PC-3 (cell line): ENCODE data around the gene RAB11FIP4. TPM values are rescaled to one million over a fixed set of nuclear protein-coding genes. Genes with fewer than 3 reads are reported as not detected.

Experiments used
- ATAC-seq: fragments of 200-7000 bp; cut with Tn5 transposase; 2 replicates; pipeline ENCODE4 v1.9.1; 2020; ENCODE audit warnings: mild to moderate bottlenecking, moderate library complexity
- BruUV-seq: library from RNA; stranded (reverse); fragments of 400-500 nt; replicated peaks from 2 replicates; lab custom pipeline; 2021; lab: Mats Ljungman, UMichigan
- CTCF ChIA-PET: fragments of 300-600 bp; sonication (Branson Sonifier 250); formaldehyde crosslinking; loops from one replicate; lab custom pipeline; 2022; ENCODE audit warnings: antibody characterized with exemption; lab: Charles Lee
- POLR2A ChIA-PET: fragments of 300-600 bp; sonication (Branson Sonifier 250); formaldehyde crosslinking; loops from one replicate; lab custom pipeline; 2022; ENCODE audit warnings: antibody characterized with exemption; ENCODE audit not compliant: unreplicated experiment; lab: Charles Lee
- DNase-seq: peaks from one replicate; pipeline ENCODE4 v3.0.0-alpha.2; 2015
- H2AFZ ChIP-seq: fragments of 300-600 bp; sonication (generic); 2 replicates; pipeline ENCODE4 v1.6.0; 2016; ENCODE audit warnings: antibody characterized with exemption, low read length
- H3F3A ChIP-seq: fragments of 300-600 bp; sonication (generic); one replicate; pipeline ENCODE4 v1.6.0; 2017; ENCODE audit warnings: antibody characterized with exemption, low read length, control low read depth, mild to moderate bottlenecking; ENCODE audit not compliant: unreplicated experiment
- H3K27ac ChIP-seq: fragments of 300-600 bp; sonication (generic); 2 replicates; pipeline ENCODE4 v1.5.1; 2016; ENCODE audit warnings: mild to moderate bottlenecking, low read length
- H3K27me3 ChIP-seq: fragments of 300-600 bp; sonication (generic); 2 replicates; pipeline ENCODE4 v1.6.1; 2016; ENCODE audit warnings: low read length, mixed read lengths
- H3K36me3 ChIP-seq: fragments of 300-600 bp; sonication (generic); 2 replicates; pipeline ENCODE4 v1.6.1; 2016; ENCODE audit warnings: low read depth, mixed run types, low read length, mixed read lengths
- H3K4me1 ChIP-seq: fragments of 300-600 bp; sonication (generic); 2 replicates; pipeline ENCODE4 v1.5.1; 2016; ENCODE audit warnings: low read length; ENCODE audit not compliant: insufficient read depth
- H3K4me2 ChIP-seq: fragments of 300-600 bp; sonication (generic); 2 replicates; pipeline ENCODE4 v1.6.0; 2016; ENCODE audit warnings: low read length
- H3K4me3 ChIP-seq: fragments of 300-600 bp; sonication (generic); 2 replicates; pipeline ENCODE4 v1.5.1; 2016; ENCODE audit warnings: mild to moderate bottlenecking, low read length, mixed read lengths
- H3K79me2 ChIP-seq: fragments of 300-600 bp; sonication (generic); 2 replicates; pipeline ENCODE4 v1.6.1; 2017; ENCODE audit warnings: low read length, mixed read lengths
- H3K9ac ChIP-seq: fragments of 300-600 bp; sonication (generic); 2 replicates; pipeline ENCODE4 v1.6.0; 2016; ENCODE audit warnings: mild to moderate bottlenecking, low read length
- H3K9me2 ChIP-seq: fragments of 300-600 bp; sonication (generic); replicated peaks from 2 replicates; pipeline ENCODE4 v1.6.1; 2016; ENCODE audit warnings: mixed run types, low read length, mixed read lengths
- H3K9me3 ChIP-seq: fragments of 300-600 bp; sonication (generic); 2 replicates; pipeline ENCODE4 v1.6.1; 2016; ENCODE audit warnings: low read length, mixed read lengths
- H4K20me1 ChIP-seq: fragments of 300-600 bp; sonication (generic); 2 replicates; pipeline ENCODE4 v1.6.1; 2016; ENCODE audit warnings: low read length, mixed read lengths
- CTCF ChIP-seq: fragments of 300-600 bp; sonication (generic); conservative IDR thresholded peaks from 2 replicates; pipeline ENCODE4 v1.5.1; 2017; ENCODE audit warnings: antibody characterized with exemption, low read depth, mild to moderate bottlenecking, low read length
- EZH2 ChIP-seq: fragments of 300-600 bp; sonication (generic); IDR thresholded peaks from one replicate; pipeline ENCODE4 v1.6.1; 2017; ENCODE audit warnings: antibody characterized with exemption, mild to moderate bottlenecking, low read length; ENCODE audit not compliant: unreplicated experiment
- EZH2phosphoT487 ChIP-seq: fragments of 300-600 bp; sonication (generic); IDR thresholded peaks from 2 replicates; pipeline ENCODE4 v1.6.1; 2018; ENCODE audit warnings: mild to moderate bottlenecking, antibody characterized with exemption, low read length, borderline replicate concordance
- intact Hi-C: fragments of 100-400 bp; cut with micrococcal nuclease; formaldehyde crosslinking; loops from 2 replicates; pipeline ENCODE4 v1.9.0; 2023
- total RNA-seq: library from RNA; depleted of rRNA; stranded (reverse); fragments of >200 nt; gene quantifications from 2 replicates; pipeline ENCODE4 v1.2.3, GENCODE V29; 2014

Gene RAB11FIP4
- total RNA-seq, 1 experiment from 2014 or later, result 4.2 TPM

DNA sequence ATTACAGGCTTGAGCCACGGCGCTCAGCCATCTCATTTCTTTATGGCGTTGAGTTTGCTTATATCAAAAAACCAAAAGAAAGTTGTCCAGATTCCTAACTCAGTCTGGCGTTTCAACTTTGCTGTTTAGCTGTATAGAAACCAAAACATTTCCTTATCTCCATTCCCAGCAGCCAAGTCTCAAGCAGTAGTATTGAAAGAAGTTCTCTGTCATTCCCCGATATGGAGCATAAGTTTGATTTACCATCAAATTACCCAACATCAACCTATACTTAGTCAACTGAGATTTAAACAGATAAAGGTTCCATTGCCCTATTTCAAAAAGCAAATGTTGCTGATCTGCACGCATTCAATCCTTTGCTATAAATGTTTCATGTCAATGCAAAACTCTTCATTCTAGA, 27.5 kb upstream of the RAB11FIP4 start:
- no peaks in the 10 kb centered on the region for H3K79me2 ChIP-seq
- ChIA-PET CTCF (no interaction called here), POLR2A (no interaction called here)
- H3K9me2 ChIP-seq, result no peaks in the 10 kb centered on the region
- H3K4me3 ChIP-seq, result no peak overlapping the region
- no peak for DNase-seq
- BruUV-seq, result no TSS peak
- intact Hi-C loops, result loop anchor here (10.0 kb wide), 1 partner anchor 49 kb away; the partner anchor contains the start of gene EVI2B
- TF ChIP-seq CTCF, result no peak
- no peak for TF ChIP-seq EZH2
- no peak overlapping the region for H3K4me2 ChIP-seq
- no peaks in the 10 kb centered on the region for H4K20me1 ChIP-seq
- H3K27me3 ChIP-seq, result no peaks in the 10 kb centered on the region
- no peaks in the 10 kb centered on the region for H3K4me1 ChIP-seq
- H3K27ac ChIP-seq, result no peak overlapping the region
- no peaks in the 10 kb centered on the region for H3K36me3 ChIP-seq
- H2AFZ ChIP-seq, result no peak overlapping the region
- H3F3A ChIP-seq, result no peaks in the 10 kb centered on the region
- ATAC-seq, result no peak
- no peaks in the 10 kb centered on the region for H3K9me3 ChIP-seq
- H3K9ac ChIP-seq, result no peak overlapping the region

DNA sequence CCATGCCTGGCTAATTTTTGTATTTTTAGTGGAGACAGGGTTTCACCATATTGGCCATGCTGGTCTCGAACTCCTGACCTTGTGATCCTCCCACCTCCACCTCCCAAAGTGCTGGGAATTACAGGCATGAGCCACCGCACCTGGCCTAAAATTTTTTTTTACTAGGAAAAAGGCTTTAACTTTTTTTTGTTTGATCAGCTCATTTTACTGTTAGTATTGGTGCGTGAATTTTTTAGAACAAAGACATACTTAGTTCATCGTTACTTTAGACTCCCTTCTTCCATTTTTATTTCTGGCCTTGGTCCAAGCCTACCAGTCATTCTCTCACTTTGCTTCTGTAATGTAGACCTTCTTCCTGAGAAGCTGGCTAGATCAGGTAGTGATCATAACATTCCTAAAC, 25.4 kb upstream of the RAB11FIP4 start:
- H3K79me2 ChIP-seq, result no peaks in the 10 kb centered on the region
- BruUV-seq, result no TSS peak
- no peak overlapping the region for H2AFZ ChIP-seq
- H3K9ac ChIP-seq, result no peak overlapping the region
- DNase-seq, result no peak
- no peaks in the 10 kb centered on the region for H3K27me3 ChIP-seq
- no peaks in the 10 kb centered on the region for H3K36me3 ChIP-seq
- ATAC-seq, result no peak
- CTCF ChIA-PET, result no interaction called here
- no peaks in the 10 kb centered on the region for H3F3A ChIP-seq
- H3K9me3 ChIP-seq, result no peaks in the 10 kb centered on the region
- no peak overlapping the region for H3K4me3 ChIP-seq
- H4K20me1 ChIP-seq, result no peaks in the 10 kb centered on the region
- no peaks in the 10 kb centered on the region for H3K9me2 ChIP-seq
- POLR2A ChIA-PET, result no interaction called here
- no peak overlapping the region for H3K27ac ChIP-seq
- no peaks in the 10 kb centered on the region for H3K4me1 ChIP-seq
- H3K4me2 ChIP-seq, result no peak overlapping the region
- TF ChIP-seq EZH2 (no peak), CTCF (no peak), EZH2phosphoT487 (no peak)
- intact Hi-C loops, result loop anchor here (10.0 kb wide), 1 partner anchor 51 kb away; the partner anchor contains the start of gene EVI2B

DNA sequence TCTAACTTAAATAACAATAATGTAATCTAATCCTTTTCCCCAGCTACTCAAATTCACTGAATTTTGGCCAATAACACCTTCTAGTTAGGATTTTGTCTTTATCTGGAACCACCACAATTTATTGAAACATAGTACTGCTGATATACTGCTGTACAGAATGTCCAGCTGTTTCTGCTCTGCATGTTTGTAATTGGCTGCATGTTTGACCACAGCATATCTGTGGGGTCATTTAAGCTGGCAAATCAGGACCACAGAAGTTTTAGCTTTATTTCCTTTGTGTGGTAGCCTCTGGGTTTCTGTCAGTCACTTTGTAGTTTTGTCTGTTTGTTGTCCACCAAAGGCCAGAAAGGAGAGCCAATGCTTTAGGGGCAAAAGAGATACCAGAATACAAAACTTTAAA, 22.2 kb upstream of the RAB11FIP4 start:
- intact Hi-C loops, result loop anchor here (10.0 kb wide), 1 partner anchor 54 kb away; the partner anchor contains the start of gene EVI2B
- Histone ChIP-seq H3K4me1 (no peaks in the 10 kb centered on the region), H3K79me2 (no peaks in the 10 kb centered on the region), H3K27ac (no peak overlapping the region), H3K9me2 (no peaks in the 10 kb centered on the region), H3F3A (no peaks in the 10 kb centered on the region), H3K9ac (no peak overlapping the region), H2AFZ (no peak overlapping the region), H3K9me3 (no peaks in the 10 kb centered on the region), H3K27me3 (no peaks in the 10 kb centered on the region), H3K36me3 (no peaks in the 10 kb centered on the region), H4K20me1 (no peaks in the 10 kb centered on the region), H3K4me2 (no peak overlapping the region), H3K4me3 (no peak overlapping the region)
- ATAC-seq, result no peak
- DNase-seq, result no peak
- no TSS peak for BruUV-seq
- no peak for TF ChIP-seq EZH2
- no peak for TF ChIP-seq CTCF
- no peak for TF ChIP-seq EZH2phosphoT487
- CTCF ChIA-PET, result no interaction called here
- POLR2A ChIA-PET, result no interaction called here
